NCI-H1048 (cell line): Measurements from ENCODE around the gene PCSK9.
"Not testable (repeated sequence)": the region's sequence is repeated elsewhere in the genome, so short reads cannot be mapped to it uniquely, and the experiment has no call there.

ENCODE experiments used
- DNase-seq: peaks from one replicate; lab custom pipeline; 2025; lab: John Stamatoyannopoulos, UW

Gene PCSK9

DNA sequence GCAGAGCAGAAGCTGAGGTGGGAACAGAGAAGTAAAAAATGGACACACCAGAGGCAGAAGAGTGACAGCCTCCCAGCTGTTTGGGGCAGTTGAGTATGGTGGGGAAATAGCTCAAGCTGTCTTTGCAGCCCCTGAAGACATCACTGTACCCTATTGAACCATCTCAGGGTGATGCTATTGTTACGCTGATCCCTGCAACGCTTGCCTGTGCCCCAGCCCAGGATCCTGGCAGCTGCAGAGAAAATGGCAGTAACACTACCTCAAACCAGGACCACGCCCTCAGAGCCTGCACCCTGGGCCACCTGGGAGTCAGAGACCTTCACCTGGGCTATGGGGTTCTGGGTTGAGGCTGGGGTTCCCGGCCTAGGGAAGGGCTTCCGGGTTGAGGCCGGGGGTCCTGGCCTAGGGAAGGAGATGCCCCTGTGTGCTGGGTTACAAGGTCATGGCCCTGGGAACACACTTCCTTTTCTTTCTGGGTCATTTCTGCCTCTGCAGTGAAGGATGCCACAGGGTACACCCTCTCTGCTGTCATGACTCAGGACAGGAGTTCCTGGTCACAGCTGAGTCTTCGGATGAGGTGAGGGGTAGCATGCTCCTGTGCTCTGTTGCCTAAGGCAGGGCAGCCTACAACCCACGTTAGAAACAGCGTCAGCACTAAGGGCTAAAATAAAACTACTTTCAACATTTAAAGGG lies 29.0 kb upstream of the PCSK9 start:
- DNase-seq, result no peak

- no peak for DNase-seq
Observed at GRCh38 chr1:55010887-55011217, 28.5 kb upstream of the PCSK9 start.

GRCh38 chr1:55012661-55013060 lies 26.7 kb upstream of the PCSK9 start:
- no peak for DNase-seq

DNA sequence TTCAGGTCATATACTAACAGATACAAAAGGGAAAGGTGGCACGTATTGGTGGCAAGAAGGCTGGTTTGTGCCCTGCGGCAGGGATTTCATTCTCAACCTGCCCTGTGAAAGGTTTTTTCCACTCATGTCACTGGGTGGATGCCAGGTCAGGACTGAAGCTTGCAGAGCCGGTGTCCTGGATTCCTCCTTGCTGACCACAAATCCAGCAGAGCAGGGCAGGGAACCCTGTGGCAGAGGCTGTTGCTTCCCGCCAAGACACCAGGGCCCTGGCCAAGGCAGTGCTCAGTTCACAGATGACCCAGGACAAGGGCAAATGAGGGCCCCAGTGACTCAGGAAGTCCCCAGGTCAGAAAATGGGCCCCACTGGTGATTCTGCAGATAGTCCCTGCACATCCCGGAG lies 24.2 kb upstream of the PCSK9 start:
- DNase-seq, result no peak

- DNase-seq, result no peak
Observed at GRCh38 chr1:55015731-55016620, 23.4 kb upstream of the PCSK9 start.

GRCh38 chr1:55018395-55018794 lies 21.0 kb upstream of the PCSK9 start:
- no peak for DNase-seq

GRCh38 chr1:55021942-55022546 lies 17.3 kb upstream of the PCSK9 start:
- DNase-seq, result peak; percentile 64

GRCh38 chr1:55024163-55024562 lies 15.2 kb upstream of the PCSK9 start:
- not testable (repeated sequence) for DNase-seq

DNA sequence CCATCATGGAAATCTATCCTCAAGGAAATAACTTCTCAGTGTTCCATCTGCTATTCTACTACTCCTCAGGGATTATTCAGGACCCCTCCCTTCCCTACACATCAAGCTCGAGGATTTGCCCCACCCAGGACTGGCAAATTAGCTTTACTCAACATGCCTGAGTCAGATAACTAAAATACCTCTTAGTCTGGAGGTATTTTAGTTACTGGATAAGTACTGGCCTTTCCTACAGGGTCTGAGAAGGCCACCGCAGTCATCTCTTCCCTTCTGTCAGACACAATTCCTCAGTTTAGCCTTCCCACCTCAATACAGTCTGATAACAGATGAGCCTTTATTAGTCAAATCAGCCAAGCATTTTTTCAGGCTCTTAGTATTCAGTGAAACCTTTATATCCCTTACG lies 12.7 kb upstream of the PCSK9 start:
- DNase-seq, result not testable (repeated sequence)

- not testable (repeated sequence) for DNase-seq
Observed at GRCh38 chr1:55031098-55031497, 8.2 kb upstream of the PCSK9 start.

GRCh38 chr1:55033265-55033614 lies 6.1 kb upstream of the PCSK9 start:
- no peak for DNase-seq

DNA sequence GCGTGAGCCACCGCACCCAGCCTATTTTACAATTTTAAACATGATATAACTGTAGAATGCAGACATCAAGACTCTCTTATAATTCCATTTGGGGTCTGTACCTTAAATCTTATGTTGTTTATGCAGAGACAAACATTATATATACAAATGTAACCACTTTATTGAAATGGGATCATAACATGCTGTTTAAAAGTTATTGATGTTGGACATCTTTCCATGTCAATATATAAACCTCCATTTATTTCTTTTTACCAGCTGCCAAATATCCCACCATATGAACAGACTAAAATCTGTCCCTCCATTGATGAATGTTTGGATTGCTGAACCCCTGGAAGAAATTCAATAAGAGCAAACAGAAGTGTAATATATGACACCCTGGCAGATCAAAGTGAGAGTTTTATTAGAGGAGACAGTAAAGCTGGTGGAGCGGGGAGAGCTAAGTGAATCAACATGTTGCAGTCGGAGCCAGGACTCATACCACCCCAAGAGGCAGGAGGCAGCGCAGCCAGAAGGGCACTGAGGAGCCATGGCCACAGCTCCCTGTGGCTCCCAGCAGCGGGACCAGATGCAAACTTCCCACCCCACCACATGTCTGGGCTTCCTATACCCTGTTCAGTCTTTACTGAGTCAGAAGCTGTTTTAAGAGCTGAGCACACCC lies 4.7 kb upstream of the PCSK9 start:
- DNase-seq, result no peak

GRCh38 chr1:55035904-55036303 lies 3.4 kb upstream of the PCSK9 start:
- no peak for DNase-seq

DNA sequence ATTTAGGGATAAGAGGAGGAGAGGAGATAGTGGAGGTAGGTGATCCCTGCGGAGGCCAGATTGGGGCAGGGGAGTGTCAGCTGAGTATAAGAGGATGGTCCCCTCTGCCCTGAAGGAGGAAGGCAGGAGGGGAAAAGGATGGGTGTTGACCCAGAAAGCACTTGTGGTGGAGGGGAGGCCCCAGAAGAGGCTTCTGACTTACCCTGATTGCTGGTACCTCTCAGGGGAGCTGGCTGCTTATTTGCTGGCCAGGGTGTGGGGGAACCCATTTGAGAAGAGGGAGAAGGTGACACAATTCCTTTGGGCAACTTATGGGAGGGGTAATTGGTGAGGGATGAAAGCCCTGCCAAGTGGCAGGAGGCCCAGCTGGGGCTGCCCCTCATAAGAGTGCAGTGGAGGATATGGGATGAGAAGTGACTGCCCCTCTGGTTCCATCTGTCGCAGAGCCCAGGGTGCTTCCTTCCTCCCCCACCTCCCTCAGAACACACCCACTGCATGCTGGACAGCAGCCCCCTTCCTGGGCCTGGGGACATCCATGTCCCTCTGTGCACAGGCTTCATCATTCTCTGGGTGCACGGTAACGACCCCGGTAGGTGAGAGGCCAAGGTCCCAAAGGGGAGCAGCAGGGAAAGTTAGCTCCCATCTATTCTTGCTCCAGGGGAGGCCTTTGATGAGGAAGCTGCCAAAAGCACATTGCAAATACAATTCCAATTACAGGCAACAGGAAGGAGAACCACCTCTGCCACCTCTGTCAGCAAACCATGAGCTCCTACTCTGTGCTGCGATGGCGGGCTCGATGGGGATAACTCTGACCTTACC lies 1.4 kb upstream of the PCSK9 start:
- DNase-seq, result no peak

- DNase-seq, result no peak
Observed at GRCh38 chr1:55038552-55038838, 853 bp upstream of the PCSK9 start.

DNA sequence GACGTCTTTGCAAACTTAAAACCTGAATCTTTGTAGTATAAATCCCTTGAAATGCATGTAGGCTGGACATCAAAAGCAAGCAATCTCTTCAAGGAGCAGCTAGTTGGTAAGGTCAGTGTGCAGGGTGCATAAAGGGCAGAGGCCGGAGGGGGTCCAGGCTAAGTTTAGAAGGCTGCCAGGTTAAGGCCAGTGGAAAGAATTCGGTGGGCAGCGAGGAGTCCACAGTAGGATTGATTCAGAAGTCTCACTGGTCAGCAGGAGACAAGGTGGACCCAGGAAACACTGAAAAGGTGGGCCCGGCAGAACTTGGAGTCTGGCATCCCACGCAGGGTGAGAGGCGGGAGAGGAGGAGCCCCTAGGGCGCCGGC lies 390 bp upstream of the PCSK9 start:
- DNase-seq, result no peak

DNA sequence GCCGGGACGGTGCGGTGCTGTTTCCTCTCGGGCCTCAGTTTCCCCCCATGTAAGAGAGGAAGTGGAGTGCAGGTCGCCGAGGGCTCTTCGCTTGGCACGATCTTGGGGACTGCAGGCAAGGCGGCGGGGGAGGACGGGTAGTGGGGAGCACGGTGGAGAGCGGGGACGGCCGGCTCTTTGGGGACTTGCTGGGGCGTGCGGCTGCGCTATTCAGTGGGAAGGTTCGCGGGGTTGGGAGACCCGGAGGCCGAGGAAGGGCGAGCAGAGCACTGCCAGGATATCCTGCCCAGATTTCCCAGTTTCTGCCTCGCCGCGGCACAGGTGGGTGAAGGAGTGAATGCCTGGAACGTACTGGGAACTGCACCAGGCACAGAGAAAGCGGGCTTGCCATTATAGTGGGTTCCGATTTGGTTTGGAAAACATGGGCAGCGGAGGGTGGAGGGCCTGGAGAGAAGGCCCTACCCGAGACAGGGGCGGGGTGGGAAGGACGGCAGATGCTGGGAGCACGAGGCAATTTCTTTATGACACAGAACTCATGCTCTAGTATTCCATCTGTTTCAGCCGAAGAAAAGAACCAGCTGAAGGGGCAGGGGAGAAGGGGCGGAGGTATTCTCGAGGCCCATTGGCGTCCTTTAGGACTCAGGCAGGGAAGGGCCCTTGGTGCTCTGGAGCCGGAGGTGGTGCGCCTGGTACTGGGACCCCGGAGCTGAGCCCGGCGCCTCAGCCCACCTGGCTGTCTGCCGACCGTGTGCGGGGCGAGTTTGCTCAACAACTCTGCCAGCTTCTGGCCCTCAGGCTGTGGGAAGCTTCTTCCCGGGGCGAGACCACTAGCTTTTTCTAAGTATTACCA lies 960 bp downstream of the PCSK9 start:
- no peak for DNase-seq

- DNase-seq, result no peak
Observed at GRCh38 chr1:55040933-55041494, 1.7 kb downstream of the PCSK9 start.

DNA sequence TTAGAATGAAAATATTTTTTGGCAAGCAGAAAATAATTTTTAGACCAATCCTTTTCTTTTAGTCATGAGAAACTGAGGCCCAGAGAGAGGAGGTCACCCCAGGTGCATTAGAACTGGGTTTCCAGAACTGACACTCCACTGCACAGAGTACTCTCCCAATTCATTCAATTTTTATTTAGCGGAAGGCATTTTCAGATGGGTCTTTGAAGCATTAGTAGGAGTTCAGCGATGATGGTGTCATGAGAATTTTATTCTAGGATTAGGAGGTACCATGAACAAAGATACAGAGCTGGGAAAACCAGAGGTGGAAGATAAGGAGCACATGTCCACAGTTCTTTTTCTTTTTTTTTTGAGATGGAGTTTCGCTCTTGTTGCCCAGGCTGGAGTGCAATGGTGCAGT lies 2.3 kb downstream of the PCSK9 start:
- DNase-seq, result no peak

GRCh38 chr1:55043011-55043410 lies 3.7 kb downstream of the PCSK9 start:
- DNase-seq, result no peak

DNA sequence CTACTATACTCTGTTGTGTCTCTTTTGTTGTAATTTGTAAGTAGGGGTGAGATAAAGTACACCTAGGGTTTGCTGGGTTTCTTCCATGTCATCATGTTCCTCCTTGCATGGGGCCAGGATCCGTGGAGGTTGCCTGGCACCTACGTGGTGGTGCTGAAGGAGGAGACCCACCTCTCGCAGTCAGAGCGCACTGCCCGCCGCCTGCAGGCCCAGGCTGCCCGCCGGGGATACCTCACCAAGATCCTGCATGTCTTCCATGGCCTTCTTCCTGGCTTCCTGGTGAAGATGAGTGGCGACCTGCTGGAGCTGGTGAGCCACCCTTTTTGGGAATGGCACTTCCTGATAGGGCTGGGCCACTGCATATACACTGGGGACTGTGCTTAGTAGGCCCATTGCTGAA lies 4.4 kb downstream of the PCSK9 start:
- no peak for DNase-seq
